Measurements from ENCODE around the gene FANCE.

Gene FANCE

GRCh38 chr6:35452183-35453090 is at the start of gene FANCE:
TSS of gene FANCE (plus strand) at chr6:35452338. CDS start at chr6:35452546, 208 bp downstream.
- peak; percentile 93 for DNase-seq (ENCODE audit: low spot score)

- DNase-seq (ENCODE audit: low spot score), result no peak
Measured at GRCh38 chr6:35402856-35403191, 49.3 kb upstream of the FANCE start.

GRCh38 chr6:35403544-35404442 is 48.3 kb upstream of the FANCE start:
- DNase-seq (ENCODE audit: low spot score), result no peak

GRCh38 chr6:35406711-35407485 is 45.2 kb upstream of the FANCE start:
- DNase-seq (ENCODE audit: low spot score), result no peak

- no peak for DNase-seq (ENCODE audit: low spot score)
Measured at GRCh38 chr6:35409245-35409644, 42.9 kb upstream of the FANCE start.

GRCh38 chr6:35410131-35410530 is 42.0 kb upstream of the FANCE start:
- no peak for DNase-seq (ENCODE audit: low spot score)

- DNase-seq (ENCODE audit: low spot score), result no peak
Measured at GRCh38 chr6:35411066-35411465, 41.1 kb upstream of the FANCE start.

- no peak for DNase-seq (ENCODE audit: low spot score)
Measured at GRCh38 chr6:35412102-35412501, 40.0 kb upstream of the FANCE start.

- no peak for DNase-seq (ENCODE audit: low spot score)
Measured at GRCh38 chr6:35413911-35414310, 38.2 kb upstream of the FANCE start.

- peak; percentile 28 for DNase-seq (ENCODE audit: low spot score)
Measured at GRCh38 chr6:35415065-35415891, 36.9 kb upstream of the FANCE start.

- DNase-seq (ENCODE audit: low spot score), result no peak
Measured at GRCh38 chr6:35417979-35418661, 34.0 kb upstream of the FANCE start.

GRCh38 chr6:35419417-35419816 is 32.7 kb upstream of the FANCE start:
- DNase-seq (ENCODE audit: low spot score), result no peak

- no peak for DNase-seq (ENCODE audit: low spot score)
Measured at GRCh38 chr6:35419961-35420360, 32.2 kb upstream of the FANCE start.

GRCh38 chr6:35425284-35425683 is 26.9 kb upstream of the FANCE start:
- no peak for DNase-seq (ENCODE audit: low spot score)

- no peak for DNase-seq (ENCODE audit: low spot score)
Measured at GRCh38 chr6:35426074-35426473, 26.1 kb upstream of the FANCE start.

GRCh38 chr6:35427435-35427834 is 24.7 kb upstream of the FANCE start:
- DNase-seq (ENCODE audit: low spot score), result no peak

GRCh38 chr6:35427851-35428321 is 24.3 kb upstream of the FANCE start:
- DNase-seq (ENCODE audit: low spot score), result no peak

GRCh38 chr6:35428421-35429149 is 23.6 kb upstream of the FANCE start:
- no peak for DNase-seq (ENCODE audit: low spot score)

GRCh38 chr6:35429463-35429862 is 22.7 kb upstream of the FANCE start:
- DNase-seq (ENCODE audit: low spot score), result no peak

GRCh38 chr6:35432291-35432690 is 19.8 kb upstream of the FANCE start:
- DNase-seq (ENCODE audit: low spot score), result no peak

All from CD4-positive, alpha-beta T cell treated with Interleukin-2 at 100 ng/mL for 4 hours (primary cell).